Peyer's patch (tissue), 4 donors: ENCODE measurements around the gene S100A4. TPM values are rescaled to one million over a fixed set of nuclear protein-coding genes. Genes with fewer than 3 reads are reported as not detected.

Experiments used
- DNase-seq, 3 donors: peaks; one replicate each; pipeline ENCODE4 v3.0.0-alpha.2; 2017 to 2019
- H3K27ac ChIP-seq, 4 donors: fragments of 200-600 bp; sonication (generic); one replicate each; pipeline ENCODE4 v1.5.1; 2016 to 2019
- H3K27me3 ChIP-seq, 2 donors: fragments of 200-600 bp; sonication (generic); one replicate each; pipeline ENCODE4 v1.5.1; 2019
- H3K36me3 ChIP-seq, 3 donors: fragments of 200-600 bp; sonication (generic); one replicate each; pipeline ENCODE4 v1.5.1; 2016 to 2019
- H3K4me1 ChIP-seq, 4 donors: fragments of 200-600 bp; sonication (generic); one replicate each; pipeline ENCODE4 v1.5.1; 2016 to 2019
- H3K4me3 ChIP-seq, 4 donors: fragments of 200-600 bp; sonication (generic); 1 replicate in 3 of 4; 2 replicates in 1 of 4; pipeline ENCODE4 v1.5.1; 2016 to 2019; ENCODE audit warnings: mild to moderate bottlenecking in 1 of 4
- H3K9me3 ChIP-seq, 4 donors: fragments of 200-600 bp; sonication (generic); one replicate each; pipeline ENCODE4 v1.5.1; 2016 to 2019; ENCODE audit warnings: mild to moderate bottlenecking in 1 of 4
- CTCF ChIP-seq, 6 experiments: fragments of 450-650 bp in 4 of 6; fragments of 200-600 bp in 2 of 6; sonication (generic) in 1 of 6; IDR thresholded peaks; one replicate each; pipeline ENCODE4 v1.5.1; 2017 to 2019; ENCODE audit warnings: antibody characterized with exemption in 6 of 6, mild to moderate bottlenecking in 3 of 6, moderate library complexity in 1 of 6
- POLR2A ChIP-seq, 2 donors: fragments of 450-650 bp; IDR thresholded peaks; one replicate each; pipeline ENCODE4 v1.5.1; 2017; ENCODE audit warnings: antibody characterized with exemption in 2 of 2, mild to moderate bottlenecking in 2 of 2, moderate library complexity in 2 of 2
- total RNA-seq, 4 donors: library from RNA; depleted of rRNA; stranded (reverse); fragments of >200 nt; gene quantifications; one replicate each; pipeline ENCODE4 v1.1.0, GENCODE V29; 2016

S100A4 gene
- total RNA-seq, 4 donors from 2014 or later: 38.2 to 435 (median 53.6) TPM

- H3K9me3 ChIP-seq: no peaks in the 10 kb centered on the region
- no peaks in the 10 kb centered on the region for H3K27me3 ChIP-seq
- DNase-seq: peak in 1 of 3 donors; percentile 60
- H3K4me1 ChIP-seq: peaks cover 0 to 17% (median 0%) of the 10 kb centered on the region in 4 donors
- no peaks in the 10 kb centered on the region for H3K36me3 ChIP-seq
- no peak overlapping the region for H3K27ac ChIP-seq
- TF ChIP-seq CTCF (IDR thresholded peaks at IDR 0.05): peak in 2 of 6 experiments; percentile 28 to 30
- no peak for TF ChIP-seq POLR2A (IDR thresholded peaks at IDR 0.05)
- H3K4me3 ChIP-seq: no peak overlapping the region
These were observed 32.6 kb downstream of the S100A4 start for GRCh38 chr1:153513023-153513422.

GRCh38 chr1:153510984-153511410, 34.6 kb downstream of the S100A4 start:
- no peak for TF ChIP-seq POLR2A (IDR thresholded peaks at IDR 0.05)
- TF ChIP-seq CTCF (IDR thresholded peaks at IDR 0.05): peak; percentile 49 to 94 (median 88)
- H3K27me3 ChIP-seq: no peaks in the 10 kb centered on the region
- H3K4me3 ChIP-seq: no peak overlapping the region
- peak; percentile 72 to 91 (median 85) for DNase-seq
- H3K27ac ChIP-seq: no peak overlapping the region
- peaks cover 0 to 21% (median 0%) of the 10 kb centered on the region in 4 donors for H3K4me1 ChIP-seq
- H3K36me3 ChIP-seq: no peaks in the 10 kb centered on the region
- no peaks in the 10 kb centered on the region for H3K9me3 ChIP-seq

GRCh38 chr1:153509729-153510354, 35.8 kb downstream of the S100A4 start:
- H3K36me3 ChIP-seq: no peaks in the 10 kb centered on the region
- no peak overlapping the region for H3K4me3 ChIP-seq
- H3K9me3 ChIP-seq: no peaks in the 10 kb centered on the region
- no peaks in the 10 kb centered on the region for H3K27me3 ChIP-seq
- no peak overlapping the region for H3K27ac ChIP-seq
- TF ChIP-seq CTCF (IDR thresholded peaks at IDR 0.05): peak; percentile 35 to 80 (median 68)
- TF ChIP-seq POLR2A (IDR thresholded peaks at IDR 0.05): no peak
- peak; percentile 59 to 82 (median 78) for DNase-seq
- peaks cover 0 to 11% (median 0%) of the 10 kb centered on the region in 4 donors for H3K4me1 ChIP-seq

GRCh38 chr1:153509036-153509435, 36.6 kb downstream of the S100A4 start:
- no peak for DNase-seq
- Histone ChIP-seq H3K4me3 (no peak overlapping the region), H3K9me3 (no peaks in the 10 kb centered on the region), H3K4me1 (peaks cover 0 to 10% (median 0%) of the 10 kb centered on the region in 4 donors), H3K27ac (no peak overlapping the region), H3K27me3 (no peaks in the 10 kb centered on the region), H3K36me3 (no peaks in the 10 kb centered on the region)
- TF ChIP-seq POLR2A (IDR thresholded peaks at IDR 0.05) (no peak), CTCF (IDR thresholded peaks at IDR 0.05) (no peak)

GRCh38 chr1:153507926-153508583, 37.6 kb downstream of the S100A4 start:
- DNase-seq: no peak
- Histone ChIP-seq H3K4me3 (no peak overlapping the region), H3K36me3 (no peaks in the 10 kb centered on the region), H3K9me3 (no peaks in the 10 kb centered on the region), H3K4me1 (peaks cover 0 to 10% (median 0%) of the 10 kb centered on the region in 4 donors), H3K27me3 (no peaks in the 10 kb centered on the region), H3K27ac (peak overlapping the region in 2 of 4 donors; percentile 49 to 72)
- TF ChIP-seq POLR2A (IDR thresholded peaks at IDR 0.05): no peak
- no peak for TF ChIP-seq CTCF (IDR thresholded peaks at IDR 0.05)
